Measurements from ENCODE around the gene C1orf21.

DNA sequence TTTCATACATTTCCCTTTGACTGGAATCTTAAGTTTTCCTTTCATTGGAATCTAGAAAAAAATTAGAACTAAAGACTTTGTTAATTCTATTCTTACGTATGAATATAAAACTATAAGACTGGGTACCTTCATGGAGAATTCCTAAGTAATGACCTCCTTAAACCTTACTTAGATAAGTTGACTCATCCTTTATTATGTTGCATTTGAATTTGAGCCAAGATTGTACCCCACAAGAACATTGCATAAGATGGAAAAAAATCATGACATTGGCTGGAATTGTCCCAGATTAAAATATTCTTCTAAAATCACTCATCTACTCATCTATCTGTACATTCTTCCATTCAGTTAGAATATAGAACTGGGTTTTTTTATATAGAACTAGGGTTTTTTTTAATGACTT is 137.4 kb downstream of the C1orf21 start:
- TF ChIP-seq, protein P1, sequence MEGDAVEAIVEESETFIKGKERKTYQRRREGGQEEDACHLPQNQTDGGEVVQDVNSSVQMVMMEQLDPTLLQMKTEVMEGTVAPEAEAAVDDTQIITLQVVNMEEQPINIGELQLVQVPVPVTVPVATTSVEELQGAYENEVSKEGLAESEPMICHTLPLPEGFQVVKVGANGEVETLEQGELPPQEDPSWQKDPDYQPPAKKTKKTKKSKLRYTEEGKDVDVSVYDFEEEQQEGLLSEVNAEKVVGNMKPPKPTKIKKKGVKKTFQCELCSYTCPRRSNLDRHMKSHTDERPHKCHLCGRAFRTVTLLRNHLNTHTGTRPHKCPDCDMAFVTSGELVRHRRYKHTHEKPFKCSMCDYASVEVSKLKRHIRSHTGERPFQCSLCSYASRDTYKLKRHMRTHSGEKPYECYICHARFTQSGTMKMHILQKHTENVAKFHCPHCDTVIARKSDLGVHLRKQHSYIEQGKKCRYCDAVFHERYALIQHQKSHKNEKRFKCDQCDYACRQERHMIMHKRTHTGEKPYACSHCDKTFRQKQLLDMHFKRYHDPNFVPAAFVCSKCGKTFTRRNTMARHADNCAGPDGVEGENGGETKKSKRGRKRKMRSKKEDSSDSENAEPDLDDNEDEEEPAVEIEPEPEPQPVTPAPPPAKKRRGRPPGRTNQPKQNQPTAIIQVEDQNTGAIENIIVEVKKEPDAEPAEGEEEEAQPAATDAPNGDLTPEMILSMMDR (IDR thresholded peaks at IDR 0.05 in 4 of 5, conservative IDR thresholded peaks at IDR 0.05 in 1 of 5) = no peak
- no peak for TF ChIP-seq POLR2A (IDR thresholded peaks at IDR 0.05)

Data from gastrocnemius medialis (tissue), 4 donors.